ENCODE results near the gene TMEFF2.

Gene TMEFF2

GRCh38 chr2:192150166-192150565, 44.6 kb downstream of the TMEFF2 start:
- H3K27ac ChIP-seq: no peak overlapping the region
- no peak for DNase-seq
- no peaks in the 10 kb centered on the region for H3K27me3 ChIP-seq (replicated peaks)
- in situ Hi-C loops (cut with HindIII; ENCODE audit: low pct_ligation_motif_present, low sequenced_read_pairs): loop anchor here (25.0 kb wide), 2 partner anchors 338 to 588 kb away; no protein-coding TSS in a partner anchor
- H3K4me3 ChIP-seq (ENCODE audit: low read depth, low read length): no peak overlapping the region
- TF ChIP-seq CTCF (IDR thresholded peaks at IDR 0.05; ENCODE audit: low read depth, low read length, missing control alignments): no peak
- no peaks in the 10 kb centered on the region for H3K36me3 ChIP-seq (replicated peaks)

- peak; percentile 45 for TF ChIP-seq CTCF (IDR thresholded peaks at IDR 0.05; ENCODE audit: low read depth, low read length, missing control alignments)
- Histone ChIP-seq H3K27ac (peak overlapping the region; percentile 36), H3K4me3 (ENCODE audit: low read depth, low read length) (no peak overlapping the region), H3K36me3 (replicated peaks) (no peaks in the 10 kb centered on the region), H3K27me3 (replicated peaks) (no peaks in the 10 kb centered on the region)
- peak; percentile 44 for DNase-seq
- in situ Hi-C loops (cut with HindIII; ENCODE audit: low pct_ligation_motif_present, low sequenced_read_pairs): no loop called here
These were observed 46.0 kb downstream of the TMEFF2 start for GRCh38 chr2:192148620-192149321.

- in situ Hi-C loops (cut with HindIII; ENCODE audit: low pct_ligation_motif_present, low sequenced_read_pairs): no loop called here
- TF ChIP-seq CTCF (IDR thresholded peaks at IDR 0.05; ENCODE audit: low read depth, low read length, missing control alignments): no peak
- no peaks in the 10 kb centered on the region for H3K27me3 ChIP-seq (replicated peaks)
These were observed 46.5 kb downstream of the TMEFF2 start for GRCh38 chr2:192148241-192148619.

GRCh38 chr2:192146069-192147015, 48.4 kb downstream of the TMEFF2 start:
- peak; percentile 55 for DNase-seq
- Histone ChIP-seq H3K27me3 (replicated peaks) (no peaks in the 10 kb centered on the region), H3K36me3 (replicated peaks) (no peaks in the 10 kb centered on the region), H3K27ac (peak overlapping the region; percentile 68), H3K4me3 (ENCODE audit: low read depth, low read length) (no peak overlapping the region)
- in situ Hi-C loops (cut with HindIII; ENCODE audit: low pct_ligation_motif_present, low sequenced_read_pairs): no loop called here
- no peak for TF ChIP-seq CTCF (IDR thresholded peaks at IDR 0.05; ENCODE audit: low read depth, low read length, missing control alignments)

More at GRCh38 chr2:192148241-192148619, 46.5 kb downstream of the TMEFF2 start:
- DNase-seq: no peak
- no peaks in the 10 kb centered on the region for H3K36me3 ChIP-seq (replicated peaks)
- peak overlapping the region; percentile 36 for H3K27ac ChIP-seq
- no peak overlapping the region for H3K4me3 ChIP-seq (ENCODE audit: low read depth, low read length)

- Histone ChIP-seq H3K36me3 (replicated peaks) (no peaks in the 10 kb centered on the region), H3K27me3 (replicated peaks) (no peaks in the 10 kb centered on the region), H3K27ac (peak overlapping the region; percentile 68), H3K4me3 (ENCODE audit: low read depth, low read length) (no peak overlapping the region)
- in situ Hi-C loops (cut with HindIII; ENCODE audit: low pct_ligation_motif_present, low sequenced_read_pairs): no loop called here
- no peak for DNase-seq
- TF ChIP-seq CTCF (IDR thresholded peaks at IDR 0.05; ENCODE audit: low read depth, low read length, missing control alignments): no peak
These were observed 49.2 kb downstream of the TMEFF2 start for GRCh38 chr2:192145496-192145895.

Data from brain microvascular endothelial cell (primary cell).